ENCODE measurements around the gene HGS. TPM values are rescaled to one million over a fixed set of nuclear protein-coding genes. Genes with fewer than 3 reads are reported as not detected.

HGS gene
- total RNA-seq, 4 donors from 2014 or later = 118 to 186 (median 171) TPM

- H3K4me1 ChIP-seq = peaks cover 0 to 3% (median 0%) of the 10 kb centered on the region in 4 donors
- DNase-seq = no peak
- no peak overlapping the region for H3K27ac ChIP-seq
- no peaks in the 10 kb centered on the region for H3K9me3 ChIP-seq
- H3K36me3 ChIP-seq = no peaks in the 10 kb centered on the region
- no peak overlapping the region for H3K4me3 ChIP-seq
- no peaks in the 10 kb centered on the region for H3K27me3 ChIP-seq
- TF ChIP-seq, protein P1, sequence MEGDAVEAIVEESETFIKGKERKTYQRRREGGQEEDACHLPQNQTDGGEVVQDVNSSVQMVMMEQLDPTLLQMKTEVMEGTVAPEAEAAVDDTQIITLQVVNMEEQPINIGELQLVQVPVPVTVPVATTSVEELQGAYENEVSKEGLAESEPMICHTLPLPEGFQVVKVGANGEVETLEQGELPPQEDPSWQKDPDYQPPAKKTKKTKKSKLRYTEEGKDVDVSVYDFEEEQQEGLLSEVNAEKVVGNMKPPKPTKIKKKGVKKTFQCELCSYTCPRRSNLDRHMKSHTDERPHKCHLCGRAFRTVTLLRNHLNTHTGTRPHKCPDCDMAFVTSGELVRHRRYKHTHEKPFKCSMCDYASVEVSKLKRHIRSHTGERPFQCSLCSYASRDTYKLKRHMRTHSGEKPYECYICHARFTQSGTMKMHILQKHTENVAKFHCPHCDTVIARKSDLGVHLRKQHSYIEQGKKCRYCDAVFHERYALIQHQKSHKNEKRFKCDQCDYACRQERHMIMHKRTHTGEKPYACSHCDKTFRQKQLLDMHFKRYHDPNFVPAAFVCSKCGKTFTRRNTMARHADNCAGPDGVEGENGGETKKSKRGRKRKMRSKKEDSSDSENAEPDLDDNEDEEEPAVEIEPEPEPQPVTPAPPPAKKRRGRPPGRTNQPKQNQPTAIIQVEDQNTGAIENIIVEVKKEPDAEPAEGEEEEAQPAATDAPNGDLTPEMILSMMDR (IDR thresholded peaks at IDR 0.05) = no peak
- TF ChIP-seq POLR2A (IDR thresholded peaks at IDR 0.05) = no peak
Observed at GRCh38 chr17:81741049-81741593, 57.3 kb downstream of the HGS start.

DNA sequence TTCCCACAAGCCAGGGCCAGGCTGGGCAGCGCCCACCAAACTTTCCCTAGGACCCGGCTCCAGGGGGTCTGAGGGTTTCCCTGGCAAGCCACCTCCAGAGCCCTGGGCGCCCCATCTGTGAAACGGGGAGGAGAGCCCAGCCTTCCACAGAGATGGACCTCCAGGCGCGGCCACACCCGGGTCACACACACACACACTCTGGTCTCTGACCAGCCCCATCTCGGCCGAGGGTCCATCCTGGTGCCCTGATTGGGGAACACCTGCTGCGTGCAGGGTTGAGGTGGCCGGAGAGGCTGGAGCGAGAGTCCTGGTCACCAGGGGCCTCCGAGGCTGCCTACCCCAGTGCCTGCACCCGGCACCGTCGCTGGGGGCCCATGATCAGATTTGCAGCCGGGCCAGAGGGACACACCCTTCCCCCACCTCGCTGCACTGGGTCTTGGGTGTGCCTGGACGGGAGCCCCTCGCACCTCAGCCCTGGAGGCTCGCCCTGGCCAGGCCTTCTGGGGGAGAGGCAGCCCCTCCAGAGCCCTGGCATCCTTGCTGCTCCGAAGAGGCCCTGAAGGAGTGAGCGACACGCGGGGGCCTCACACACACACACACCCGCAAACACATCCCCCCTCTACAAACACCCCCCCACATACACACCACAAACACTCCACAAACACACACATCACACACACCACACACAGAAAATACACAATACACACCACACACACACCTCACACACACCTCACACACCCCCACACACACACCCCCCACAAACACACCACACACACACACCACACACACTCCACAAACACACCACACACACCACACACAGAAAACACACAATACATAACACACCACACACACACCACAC, 58.0 kb downstream of the HGS start:
- H3K27ac ChIP-seq = no peak overlapping the region
- no peak overlapping the region for H3K4me3 ChIP-seq
- no peaks in the 10 kb centered on the region for H3K4me1 ChIP-seq
- H3K9me3 ChIP-seq = no peaks in the 10 kb centered on the region
- H3K36me3 ChIP-seq = no peaks in the 10 kb centered on the region
- H3K27me3 ChIP-seq = no peaks in the 10 kb centered on the region
- TF ChIP-seq POLR2A (IDR thresholded peaks at IDR 0.05) = no peak
- TF ChIP-seq, protein P1 (IDR thresholded peaks at IDR 0.05) = no peak
- no peak for DNase-seq

Small RNAs within 50 kb of the gene (small RNA-seq; reads per million reads assigned to genes)
- 0 to 0.13 reads per million in 2 donors for gene MIR6786

Other genes starting within 250 kb of the HGS start
- gene ACTG1, start 171.2 kb upstream of the HGS start, total RNA-seq = 1,000 to 10,000 TPM; 2,510 to 3,878 (median 3,203) TPM
- gene FSCN2, start 155.6 kb upstream of the HGS start, total RNA-seq = 1 to 10 TPM; 1.2 to 7.9 (median 5.2) TPM
- 10 to 100 TPM; 38.2 to 66.9 (median 52.2) TPM for gene FAAP100, start 131.7 kb upstream of the HGS start, total RNA-seq
- gene NPLOC4, start 46.9 kb upstream of the HGS start, total RNA-seq = 100 to 1,000 TPM in 3 of 4 donors, 10 to 100 TPM in 1; 77.2 to 911 (median 122) TPM
- not detected for gene TSPAN10, start 46.8 kb upstream of the HGS start, total RNA-seq
- gene PDE6G, start 27.5 kb upstream of the HGS start, total RNA-seq = not detected
- gene OXLD1, start 17.4 kb upstream of the HGS start, total RNA-seq = 10 to 100 TPM in 3 of 4 donors, 1 to 10 TPM in 1; 1.7 to 55.4 (median 41.9) TPM
- 10 to 100 TPM; 13.9 to 27.2 (median 17.0) TPM for gene CCDC137, start 17.3 kb upstream of the HGS start, total RNA-seq
- gene ARL16, start 214 bp upstream of the HGS start, total RNA-seq = 10 to 100 TPM; 33.5 to 45.4 (median 43.4) TPM
- gene MRPL12, start 19.4 kb downstream of the HGS start, total RNA-seq = 10 to 100 TPM; 65.6 to 99.9 (median 76.4) TPM
- gene SLC25A10, start 28.3 kb downstream of the HGS start, total RNA-seq = 100 to 1,000 TPM in 1 of 4 donors, 10 to 100 TPM in 3; 37.1 to 109 (median 64.1) TPM
- 1 to 10 TPM in 1 of 4 donors, under 1 TPM in 1, not detected in 2; 0.67 to 1.1 TPM for gene GCGR, start 120.1 kb downstream of the HGS start, total RNA-seq
- 10 to 100 TPM; 19.6 to 47.9 (median 28.8) TPM for gene MCRIP1, start 149.3 kb downstream of the HGS start, total RNA-seq
- gene PPP1R27, start 151.0 kb downstream of the HGS start, total RNA-seq = not detected
- 1,000 to 10,000 TPM in 3 of 4 donors, 100 to 1,000 TPM in 1; 326 to 1,290 (median 1,196) TPM for gene P4HB, start 176.5 kb downstream of the HGS start, total RNA-seq
- 100 to 1,000 TPM; 282 to 475 (median 350) TPM for gene ARHGDIA, start 187.3 kb downstream of the HGS start, total RNA-seq
- gene ALYREF, start 207.6 kb downstream of the HGS start, total RNA-seq = 10 to 100 TPM; 38.9 to 96.6 (median 45.3) TPM
- gene ANAPC11, start 207.7 kb downstream of the HGS start, total RNA-seq = 100 to 1,000 TPM in 1 of 4 donors, 10 to 100 TPM in 3; 69.3 to 126 (median 85.1) TPM
- gene NPB, start 218.2 kb downstream of the HGS start, total RNA-seq = 1 to 10 TPM in 1 of 4 donors, under 1 TPM in 1, not detected in 2; 0.76 to 1.6 TPM
- gene PCYT2, start 227.4 kb downstream of the HGS start, total RNA-seq = 100 to 1,000 TPM in 3 of 4 donors, 10 to 100 TPM in 1; 67.7 to 297 (median 179) TPM
- 100 to 1,000 TPM in 2 of 4 donors, 10 to 100 TPM in 2; 82.5 to 130 (median 112) TPM for gene SIRT7, start 234.2 kb downstream of the HGS start, total RNA-seq
- 10 to 100 TPM; 19.8 to 38.3 (median 34.4) TPM for gene MAFG, start 243.7 kb downstream of the HGS start, total RNA-seq

All from Peyer's patch (tissue), 4 donors.